ENCODE results near the gene SNAP47.

DNA sequence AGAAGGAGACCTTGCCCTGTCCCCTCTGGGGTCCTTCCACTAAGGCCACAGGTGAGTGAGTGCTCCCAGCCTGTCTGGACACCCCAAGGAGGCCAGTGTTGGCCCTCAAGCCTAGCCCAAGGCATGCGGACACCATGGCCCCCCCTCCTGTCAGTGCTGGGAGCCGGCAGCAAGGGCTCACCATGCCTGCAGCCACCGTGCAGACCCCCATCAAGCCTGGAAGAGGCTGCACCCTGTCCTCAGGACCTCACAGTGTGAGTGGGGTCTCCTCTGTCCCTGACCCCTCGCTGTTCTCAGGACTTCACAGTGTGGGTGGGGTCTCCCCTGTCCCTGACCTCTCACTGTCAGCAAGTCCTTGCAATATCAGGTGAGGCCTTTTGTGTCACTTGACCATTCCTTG, 47.0 kb downstream of the SNAP47 start:
- TF ChIP-seq, protein P1, sequence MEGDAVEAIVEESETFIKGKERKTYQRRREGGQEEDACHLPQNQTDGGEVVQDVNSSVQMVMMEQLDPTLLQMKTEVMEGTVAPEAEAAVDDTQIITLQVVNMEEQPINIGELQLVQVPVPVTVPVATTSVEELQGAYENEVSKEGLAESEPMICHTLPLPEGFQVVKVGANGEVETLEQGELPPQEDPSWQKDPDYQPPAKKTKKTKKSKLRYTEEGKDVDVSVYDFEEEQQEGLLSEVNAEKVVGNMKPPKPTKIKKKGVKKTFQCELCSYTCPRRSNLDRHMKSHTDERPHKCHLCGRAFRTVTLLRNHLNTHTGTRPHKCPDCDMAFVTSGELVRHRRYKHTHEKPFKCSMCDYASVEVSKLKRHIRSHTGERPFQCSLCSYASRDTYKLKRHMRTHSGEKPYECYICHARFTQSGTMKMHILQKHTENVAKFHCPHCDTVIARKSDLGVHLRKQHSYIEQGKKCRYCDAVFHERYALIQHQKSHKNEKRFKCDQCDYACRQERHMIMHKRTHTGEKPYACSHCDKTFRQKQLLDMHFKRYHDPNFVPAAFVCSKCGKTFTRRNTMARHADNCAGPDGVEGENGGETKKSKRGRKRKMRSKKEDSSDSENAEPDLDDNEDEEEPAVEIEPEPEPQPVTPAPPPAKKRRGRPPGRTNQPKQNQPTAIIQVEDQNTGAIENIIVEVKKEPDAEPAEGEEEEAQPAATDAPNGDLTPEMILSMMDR (IDR thresholded peaks at IDR 0.05), result no peak
- no peak for TF ChIP-seq POLR2AphosphoS5 (IDR thresholded peaks at IDR 0.05)

Measured in prostate gland (tissue), 2 donors.